ENCODE results near the gene CHCHD2.
"Not testable (repeated sequence)": the region's sequence is repeated elsewhere in the genome, so short reads cannot be mapped to it uniquely, and the experiment has no call there.

Gene CHCHD2

DNA sequence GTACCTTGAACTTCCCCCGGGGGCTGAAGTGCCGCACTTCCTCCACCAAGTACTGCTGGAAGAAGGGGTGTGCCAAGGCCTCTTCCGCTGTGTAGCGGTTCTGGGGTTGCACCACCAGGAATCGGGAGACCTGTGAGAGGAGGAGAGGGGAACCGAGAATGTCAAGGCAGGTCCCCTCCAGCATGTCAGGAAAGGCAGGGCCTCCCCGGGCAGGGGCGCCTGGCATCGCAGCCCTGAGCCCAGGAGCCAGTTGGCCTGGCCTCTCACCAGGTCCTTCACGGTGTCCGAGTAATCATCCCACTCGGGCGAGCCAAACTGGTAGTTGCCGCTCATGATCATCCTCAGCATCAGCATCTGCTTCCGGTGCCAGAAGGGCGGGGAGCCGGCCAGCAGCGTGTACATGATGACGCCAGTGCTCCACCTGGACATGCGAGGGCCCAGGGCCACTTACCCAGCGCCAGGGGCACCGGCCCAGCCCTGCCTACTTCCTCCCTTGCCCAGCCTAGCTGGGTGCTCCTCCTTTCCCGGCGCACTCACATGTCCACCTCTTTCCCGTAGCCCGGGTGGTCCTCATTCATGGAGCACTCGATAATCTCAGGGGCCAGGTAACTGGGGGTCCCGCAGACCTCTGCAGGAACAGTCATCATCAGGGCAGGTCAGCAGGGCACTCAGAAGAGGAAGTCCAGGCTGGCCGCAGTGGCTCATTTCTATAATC, 24.5 kb downstream of the CHCHD2 start:
- DNase-seq, result no peak

DNA sequence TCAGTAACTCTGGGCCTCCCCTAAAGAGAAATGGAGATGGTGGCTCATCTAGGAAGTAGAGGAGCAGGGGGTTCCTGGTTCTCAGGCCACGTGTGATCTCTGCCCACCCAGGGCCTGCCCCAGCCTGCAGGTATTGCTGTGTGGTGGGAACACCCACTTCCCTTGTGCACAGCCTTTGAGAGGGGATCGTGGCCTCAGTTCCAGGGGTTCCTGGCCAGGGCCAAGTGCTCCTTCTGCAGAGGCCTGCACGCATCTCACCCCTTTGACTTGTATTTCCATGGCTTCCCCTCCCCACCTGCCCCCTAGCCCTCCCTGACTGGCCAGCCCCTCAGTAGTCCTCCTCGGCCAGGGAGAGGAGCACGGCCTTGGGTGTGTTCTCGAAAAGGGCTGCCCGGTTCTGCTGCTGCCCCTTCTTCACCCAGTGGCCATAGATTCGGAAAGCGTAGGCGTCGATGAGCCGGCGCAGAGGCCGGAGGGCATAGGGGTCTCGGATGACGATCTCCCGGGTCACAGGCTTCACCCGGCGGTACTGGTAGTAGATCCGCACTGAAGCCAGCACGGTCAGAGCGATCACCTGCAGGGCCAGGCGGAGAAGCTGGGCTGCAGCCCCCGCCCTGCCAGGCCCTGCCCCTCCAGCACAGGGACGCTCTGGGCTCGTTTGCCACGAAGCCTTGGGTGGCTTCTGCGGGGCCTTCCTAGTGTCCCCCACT, 25.4 kb downstream of the CHCHD2 start:
- not testable (repeated sequence) for DNase-seq

DNA sequence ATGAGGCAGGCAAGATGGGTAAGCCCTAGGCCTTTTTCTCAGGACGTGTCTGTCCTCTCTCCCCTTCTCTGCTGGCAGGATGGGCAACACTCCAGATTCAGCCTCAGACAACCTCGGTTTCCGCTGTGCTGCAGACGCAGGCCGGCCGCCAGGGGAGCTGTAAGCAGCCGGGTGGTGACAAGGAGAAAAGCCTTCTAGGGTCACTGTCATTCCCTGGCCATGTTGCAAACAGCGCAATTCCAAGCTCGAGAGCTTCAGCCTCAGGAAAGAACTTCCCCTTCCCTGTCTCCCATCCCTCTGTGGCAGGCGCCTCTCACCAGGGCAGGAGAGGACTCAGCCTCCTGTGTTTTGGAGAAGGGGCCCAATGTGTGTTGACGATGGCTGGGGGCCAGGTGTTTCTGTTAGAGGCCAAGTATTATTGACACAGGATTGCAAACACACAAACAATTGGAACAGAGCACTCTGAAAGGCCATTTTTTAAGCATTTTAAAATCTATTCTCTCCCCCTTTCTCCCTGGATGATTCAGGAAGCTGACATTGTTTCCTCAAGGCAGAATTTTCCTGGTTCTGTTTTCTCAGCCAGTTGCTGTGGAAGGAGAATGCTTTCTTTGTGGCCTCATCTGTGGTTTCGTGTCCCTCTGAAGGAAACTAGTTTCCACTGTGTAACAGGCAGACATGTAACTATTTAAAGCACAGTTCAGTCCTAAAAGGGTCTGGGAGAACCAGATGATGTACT, 26.7 kb downstream of the CHCHD2 start:
- DNase-seq, result peak; percentile 38 to 47

DNA sequence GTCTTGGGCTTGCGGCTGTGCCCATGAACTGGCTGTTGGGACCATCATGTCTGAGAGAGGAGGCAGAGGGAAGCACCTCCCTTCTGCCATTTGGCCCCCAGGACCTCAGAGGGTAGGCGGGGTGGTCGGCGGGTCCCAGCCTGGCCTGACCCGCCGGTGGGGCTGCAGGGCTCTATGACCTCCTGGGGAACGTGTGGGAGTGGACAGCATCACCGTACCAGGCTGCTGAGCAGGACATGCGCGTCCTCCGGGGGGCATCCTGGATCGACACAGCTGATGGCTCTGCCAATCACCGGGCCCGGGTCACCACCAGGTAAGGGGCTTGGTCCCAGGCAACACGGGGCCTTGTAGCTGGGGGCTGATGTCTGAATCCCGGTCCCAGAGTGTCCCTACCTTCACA, 28.1 kb downstream of the CHCHD2 start:
- DNase-seq, result no peak

DNA sequence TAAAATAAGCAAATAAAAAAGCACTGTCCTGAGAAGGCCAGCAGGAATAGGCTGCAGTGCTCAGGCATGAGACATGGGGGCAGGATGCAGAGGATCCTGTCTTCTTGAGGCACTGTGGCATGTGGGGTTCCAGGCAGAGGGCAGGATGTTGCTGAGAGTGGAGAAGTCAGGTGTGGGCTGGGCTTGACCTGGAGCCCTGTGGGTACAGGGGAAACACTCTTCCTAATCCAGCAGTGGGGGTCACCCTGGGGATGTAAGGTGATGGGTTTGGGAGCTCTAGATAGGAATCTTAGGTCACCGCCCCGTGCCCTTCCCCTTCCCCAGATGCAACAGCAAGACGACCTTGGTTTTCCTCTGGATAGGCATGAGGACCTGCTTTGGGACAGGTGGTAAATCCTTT, 28.6 kb downstream of the CHCHD2 start:
- no peak for DNase-seq

DNA sequence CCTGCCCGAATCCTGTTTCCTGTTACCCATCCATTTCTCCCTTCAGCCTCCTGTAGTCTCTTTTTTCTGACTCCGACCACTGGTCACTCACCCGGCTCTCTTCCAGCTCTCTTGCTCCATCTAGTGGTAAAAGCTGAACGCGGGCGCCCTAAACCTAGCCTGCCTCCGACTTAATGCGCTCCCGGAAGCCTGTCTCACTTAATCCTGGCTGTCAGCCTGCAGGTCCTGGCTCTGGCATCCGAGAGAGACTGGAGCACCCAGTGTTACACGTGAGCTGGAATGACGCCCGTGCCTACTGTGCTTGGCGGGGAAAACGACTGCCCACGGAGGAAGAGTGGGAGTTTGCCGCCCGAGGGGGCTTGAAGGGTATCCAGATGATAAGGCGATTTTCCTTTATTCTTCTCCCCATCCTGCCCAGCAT, 31.9 kb downstream of the CHCHD2 start:
- peak in 1 of 2 experiments; percentile 38 for DNase-seq

DNA sequence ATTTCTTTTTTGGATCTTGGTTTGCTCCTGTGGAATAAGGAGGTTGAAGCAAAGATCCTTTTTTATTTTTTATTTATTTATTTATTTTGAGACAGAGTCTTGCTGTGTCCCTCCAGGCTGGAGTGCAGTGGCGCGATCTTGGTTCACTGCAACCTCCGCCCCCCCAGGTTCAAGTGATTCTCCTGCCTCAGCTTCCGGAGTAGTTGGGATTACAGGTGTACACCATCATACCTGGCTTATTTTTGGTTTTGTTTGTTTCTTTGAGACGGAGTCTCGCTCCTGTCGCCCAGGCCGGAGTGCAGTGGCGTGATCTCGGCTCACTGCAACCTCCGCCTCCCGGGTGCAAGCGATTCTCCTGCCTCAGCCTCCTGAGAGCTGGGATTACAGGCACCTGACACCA, 39.9 kb downstream of the CHCHD2 start:
- not testable (repeated sequence) for DNase-seq

DNA sequence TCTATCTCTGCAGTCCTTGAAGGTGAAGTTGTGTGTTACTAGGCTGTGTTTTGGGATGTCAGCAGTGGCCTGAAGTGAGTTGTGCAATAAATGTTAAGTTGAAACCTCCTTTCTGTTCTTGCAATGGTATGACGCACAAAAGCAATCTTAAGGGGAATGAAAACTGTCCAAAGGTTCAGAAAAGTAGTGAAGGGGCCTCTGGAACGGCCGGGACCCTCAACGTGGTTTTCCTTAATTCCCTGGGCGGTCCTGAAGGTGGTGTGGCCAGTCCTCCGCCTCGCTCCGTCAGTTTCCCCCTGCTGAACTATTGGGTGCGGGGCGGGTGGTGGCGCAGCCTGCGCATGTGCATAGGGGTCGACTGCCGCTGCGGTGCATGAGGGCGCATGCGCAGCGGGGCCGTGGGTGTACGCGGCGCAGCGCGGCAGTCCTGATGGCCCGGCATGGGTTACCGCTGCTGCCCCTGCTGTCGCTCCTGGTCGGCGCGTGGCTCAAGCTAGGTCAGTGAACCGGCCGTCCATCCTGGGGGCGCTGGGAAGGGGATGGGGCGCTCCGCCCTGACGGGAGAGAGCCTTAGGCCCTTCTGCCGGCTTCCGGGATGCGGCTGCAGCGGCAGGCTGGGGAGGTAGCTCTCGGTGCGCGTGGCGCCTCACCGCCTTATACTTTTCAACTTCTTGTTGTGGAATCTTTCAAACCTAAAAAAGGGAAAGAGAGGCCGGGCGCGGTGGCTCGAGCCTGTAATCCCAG, 42.2 kb downstream of the CHCHD2 start, which contains the start of gene SUMF2:
Gene SUMF2 (plus strand): TSS at position 405 of the 744 bp plus-strand sequence. CDS start 26 bp downstream, at position 431.
- DNase-seq, result peak in 1 of 2 experiments; percentile 48

DNA sequence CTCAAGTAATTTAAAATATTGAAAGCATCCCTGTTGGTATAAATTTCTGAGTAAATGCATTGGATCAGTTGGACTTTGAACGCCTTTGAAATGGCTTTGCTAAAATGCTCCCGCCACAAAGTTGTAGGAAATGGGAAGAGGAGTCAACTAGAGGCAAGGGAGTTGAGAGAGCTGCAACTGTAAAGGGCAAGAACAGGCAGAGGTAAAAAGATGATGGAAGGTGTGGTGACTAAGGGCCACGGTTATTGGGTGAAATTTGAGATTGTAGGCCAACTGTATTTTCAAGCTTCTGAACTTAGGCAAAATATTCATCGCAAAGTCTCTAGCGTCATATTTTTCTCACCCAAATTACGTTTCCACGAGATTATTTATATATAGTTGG, 42.8 kb downstream of the CHCHD2 start:
- DNase-seq, result no peak

DNA sequence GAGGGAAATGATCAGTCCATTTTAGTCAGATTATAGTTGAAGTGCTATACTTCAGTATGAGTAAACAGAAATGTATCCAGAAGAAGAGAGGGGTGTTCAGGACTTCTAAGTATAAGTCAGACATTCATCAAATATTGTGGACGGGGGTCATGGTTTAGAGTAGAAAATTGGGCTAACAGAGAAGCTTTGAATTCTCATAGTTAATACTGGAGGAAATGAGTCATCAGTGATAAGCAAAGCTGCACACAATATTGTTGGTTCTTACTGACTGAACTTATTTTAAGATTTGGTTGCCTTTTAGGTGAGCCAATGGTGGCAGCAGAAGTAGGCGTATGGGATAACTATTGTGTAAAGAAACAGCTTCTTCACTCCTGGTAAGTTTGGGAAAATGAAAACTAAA, 43.9 kb downstream of the CHCHD2 start:
- no peak for DNase-seq

DNA sequence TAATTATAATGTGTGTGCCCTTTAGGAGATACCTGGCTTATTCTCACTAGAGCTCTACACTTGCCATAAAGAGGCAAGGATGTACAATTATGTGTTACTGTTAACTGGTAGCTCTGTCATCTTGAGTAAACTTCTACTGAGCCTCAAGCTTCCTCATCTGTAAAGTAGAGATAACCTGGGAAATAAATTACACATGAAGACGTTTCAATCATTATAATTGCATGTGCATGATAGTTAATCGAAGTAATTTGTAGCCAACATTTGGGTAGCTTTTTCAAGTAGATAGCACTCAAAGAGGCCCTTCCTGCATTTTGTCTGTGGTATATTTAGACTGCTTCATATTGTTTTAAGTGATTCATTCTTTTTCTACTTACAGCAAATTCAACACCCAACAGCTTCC, 52.3 kb downstream of the CHCHD2 start:
- DNase-seq, result no peak

DNA sequence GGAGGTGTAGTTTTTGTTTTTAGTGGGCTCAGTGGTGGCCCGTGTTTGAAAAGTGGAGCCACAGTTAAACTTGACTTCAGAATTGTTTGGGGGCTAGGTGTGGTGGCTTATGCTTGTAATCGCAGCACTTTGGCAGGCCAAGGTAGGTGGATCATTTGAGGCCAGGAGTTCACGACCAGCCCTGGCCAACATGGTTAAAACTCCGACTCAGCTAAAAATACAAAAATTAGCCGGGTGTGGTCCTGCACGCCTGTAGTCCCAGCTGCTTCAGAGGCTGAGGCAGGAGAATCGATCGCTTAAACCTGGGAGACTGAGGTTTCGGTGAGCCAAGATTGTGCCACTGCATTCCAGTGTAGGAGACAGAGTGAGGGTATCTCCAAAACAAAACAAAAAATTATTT, 52.9 kb downstream of the CHCHD2 start:
- no peak for DNase-seq

Measured in cerebellar nuclear complex (tissue), 1 donor.